NCI-H2171 treated with DMSO at 0.1 percent for 48 hours (cell line): Measurements from ENCODE around the gene HECW1.
"Not testable (repeated sequence)": the region's sequence is repeated elsewhere in the genome, so short reads cannot be mapped to it uniquely, and the experiment has no call there.

ENCODE experiments used
- DNase-seq: peaks from one replicate; lab custom pipeline; 2025; lab: John Stamatoyannopoulos, UW

Gene HECW1

DNA sequence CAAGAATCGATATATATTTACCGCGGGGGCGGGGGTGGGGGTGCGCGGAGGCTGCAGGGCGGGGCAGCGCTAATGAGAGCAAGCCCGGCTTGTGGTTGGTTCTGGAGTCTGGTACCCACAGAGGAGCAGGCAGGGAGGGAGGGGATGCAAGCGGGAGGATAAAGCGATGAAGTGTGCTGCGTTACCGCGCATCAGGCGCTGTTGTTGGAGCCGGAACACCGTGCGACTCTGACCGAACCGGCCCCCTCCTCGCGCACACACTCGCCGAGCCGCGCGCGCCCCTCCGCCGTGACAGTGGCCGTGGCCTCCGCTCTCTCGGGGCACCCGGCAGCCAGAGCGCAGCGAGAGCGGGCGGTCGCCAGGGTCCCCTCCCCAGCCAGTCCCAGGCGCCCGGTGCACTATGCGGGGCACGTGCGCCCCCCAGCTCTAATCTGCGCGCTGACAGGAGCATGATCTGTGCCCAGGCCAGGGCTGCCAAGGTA, at the start of gene HECW1:
Gene HECW1, plus strand, starts transcription at position 189 of the 482 bp plus-strand sequence. CDS start 131,259 bp downstream, outside the sequence.
- no peak for DNase-seq

DNA sequence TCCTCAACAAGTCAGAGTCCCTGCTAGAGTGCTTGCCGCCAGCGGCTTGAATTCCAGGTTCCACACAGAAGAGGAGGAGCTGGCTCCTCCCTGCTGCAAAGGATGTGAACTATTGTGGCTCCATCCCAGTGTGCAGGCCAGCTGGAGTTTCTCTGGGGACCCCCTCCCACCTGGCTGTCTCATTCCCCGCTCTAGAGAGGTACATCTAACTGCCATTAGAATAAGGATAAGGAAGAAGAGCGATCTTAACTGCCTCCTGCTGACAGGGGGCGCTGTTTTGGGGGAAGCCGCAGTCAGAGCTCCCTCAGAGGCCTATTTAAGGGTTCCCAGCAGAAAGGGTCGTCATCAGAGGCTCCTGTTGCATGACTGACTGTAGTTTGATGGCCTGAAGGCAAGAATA, 40.8 kb upstream of the HECW1 start:
- DNase-seq = no peak

DNA sequence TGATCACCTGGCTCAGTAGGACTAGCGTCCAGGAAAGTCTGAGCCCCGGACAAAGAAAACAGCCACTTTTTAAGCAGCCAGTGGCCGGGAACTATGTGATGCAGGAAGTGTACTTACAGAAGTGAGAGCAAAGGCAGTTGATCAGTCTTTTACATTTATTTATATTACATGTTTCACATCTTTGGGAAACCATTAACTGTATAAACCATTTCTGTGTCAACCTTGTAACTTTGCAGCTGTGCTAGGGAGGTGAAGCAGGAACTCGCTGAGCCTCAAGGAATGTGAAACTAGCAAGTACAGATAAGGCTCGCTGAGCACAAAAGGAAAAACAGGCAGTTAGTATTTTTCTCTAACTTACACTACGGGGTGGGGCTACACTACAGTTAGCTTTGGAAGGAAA, 39.9 kb upstream of the HECW1 start:
- DNase-seq = no peak

- not testable (repeated sequence) for DNase-seq
These were observed 38.6 kb upstream of the HECW1 start for GRCh38 chr7:43073811-43074210.

- no peak for DNase-seq
These were observed 36.2 kb upstream of the HECW1 start for GRCh38 chr7:43076189-43076605.

DNA sequence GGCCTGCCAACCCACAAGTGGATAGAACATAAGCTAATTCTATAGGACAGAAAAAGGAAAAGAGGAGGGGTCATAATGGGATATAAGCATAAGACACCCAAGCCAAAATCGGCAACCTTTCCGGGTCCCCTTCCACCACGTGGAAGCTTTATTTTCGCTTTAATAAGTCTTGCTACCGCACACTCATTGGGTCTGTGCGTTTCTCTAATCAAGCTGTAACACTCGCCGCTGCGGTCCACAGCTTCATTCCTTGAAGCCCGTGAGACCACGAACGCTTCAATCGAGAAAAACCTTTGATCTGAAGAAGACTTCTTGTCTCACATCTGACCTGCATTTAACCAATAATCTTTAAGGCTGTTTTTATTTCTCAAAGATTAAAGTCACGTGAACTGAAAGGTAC, 35.8 kb upstream of the HECW1 start:
- DNase-seq = no peak

- no peak for DNase-seq
These were observed 35.2 kb upstream of the HECW1 start for GRCh38 chr7:43077285-43077684.

DNA sequence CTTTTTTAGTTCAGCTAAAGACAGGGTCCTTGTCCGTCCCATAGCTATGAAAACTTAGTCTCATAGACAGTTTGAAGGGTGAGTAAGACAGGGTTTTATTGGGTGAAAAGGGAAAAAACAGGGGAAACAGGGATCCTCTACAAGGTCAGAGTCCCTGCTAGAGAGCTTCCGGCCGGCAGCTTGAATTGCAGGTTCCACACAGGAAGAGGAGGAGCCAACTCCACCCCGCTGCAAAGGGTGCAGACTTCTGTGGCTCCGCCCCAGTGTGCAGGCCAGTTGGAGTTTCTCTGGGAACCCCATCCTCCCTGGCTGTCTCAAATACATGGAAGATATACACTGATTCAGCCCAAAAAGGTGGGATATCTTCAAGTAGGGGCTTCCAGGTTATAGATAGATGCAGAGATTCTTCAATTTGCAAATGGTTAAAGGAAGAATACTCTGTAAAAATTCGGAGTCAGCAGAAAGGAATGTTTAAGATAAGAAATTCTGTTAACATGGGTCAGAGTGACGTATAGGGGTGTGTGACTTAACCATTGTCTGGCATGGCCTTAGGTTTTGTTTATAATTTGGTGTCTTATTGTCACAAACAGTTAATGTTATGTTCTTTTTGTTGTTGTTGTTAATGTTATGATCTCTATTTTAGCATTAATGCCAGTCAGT, 34.6 kb upstream of the HECW1 start:
- peak; percentile 15 for DNase-seq

DNA sequence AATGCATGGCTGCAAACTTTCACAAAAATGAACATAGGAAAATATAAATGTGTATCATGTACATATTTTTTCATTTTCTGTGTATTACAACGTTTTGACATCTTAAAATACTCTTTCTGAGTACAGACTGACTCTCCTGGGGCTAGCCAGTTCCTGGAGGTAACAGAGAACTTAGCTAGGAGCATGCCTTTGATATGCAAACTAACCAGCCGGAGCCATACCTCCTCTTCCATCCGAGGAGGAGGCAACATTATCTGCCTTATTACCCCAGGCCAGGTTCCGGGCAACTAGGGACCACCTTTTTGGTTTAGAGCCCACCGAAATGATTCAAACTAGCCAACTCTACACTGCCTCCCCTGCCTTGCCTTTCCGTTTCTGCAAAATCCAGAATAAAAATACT, 33.7 kb upstream of the HECW1 start:
- DNase-seq = no peak

GRCh38 chr7:43081603-43082002, 30.8 kb upstream of the HECW1 start:
- no peak for DNase-seq

GRCh38 chr7:43083106-43083505, 29.3 kb upstream of the HECW1 start:
- no peak for DNase-seq

DNA sequence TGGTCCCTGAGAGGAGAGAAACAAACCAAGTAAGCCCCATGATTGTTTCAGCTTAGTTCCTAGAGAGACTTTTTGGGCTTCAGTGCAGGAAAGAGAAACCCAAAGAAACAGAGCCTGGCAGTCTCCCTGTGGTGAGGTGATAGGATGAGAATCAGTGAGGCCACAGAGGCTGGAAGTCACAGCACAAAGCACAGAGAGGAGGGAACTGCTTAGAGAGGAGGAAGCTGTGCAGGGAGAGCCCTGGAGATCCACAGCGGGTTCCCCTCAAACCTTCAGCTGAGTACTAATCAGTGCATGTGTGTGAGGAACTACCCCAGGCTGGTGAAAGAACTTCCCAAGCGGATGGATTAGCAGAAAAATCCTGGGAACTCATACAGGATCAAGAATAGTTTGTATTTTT, 27.4 kb upstream of the HECW1 start:
- DNase-seq = no peak

GRCh38 chr7:43085992-43086391, 26.5 kb upstream of the HECW1 start:
- DNase-seq = no peak

GRCh38 chr7:43092819-43093218, 19.6 kb upstream of the HECW1 start:
- DNase-seq = no peak

- DNase-seq = no peak
These were observed 15.6 kb upstream of the HECW1 start for GRCh38 chr7:43096875-43097274.

DNA sequence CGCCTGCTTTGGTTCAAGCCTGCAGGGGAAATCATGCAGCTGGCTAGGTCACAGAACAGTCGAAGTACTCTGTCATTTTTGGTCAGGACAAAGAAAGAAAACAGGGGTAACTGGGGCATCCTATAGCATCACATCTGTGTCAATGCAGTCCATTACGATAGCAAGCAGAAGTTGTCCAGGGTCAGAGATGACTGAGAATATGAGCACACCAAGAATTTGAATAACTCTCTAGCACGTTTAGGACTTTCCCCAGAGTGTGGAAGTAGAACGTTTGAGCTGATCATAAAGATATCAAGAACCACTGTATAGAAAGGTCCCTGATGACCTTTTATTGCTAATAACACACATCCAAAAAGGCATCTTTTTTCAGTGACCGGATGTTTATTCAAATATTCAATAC, 12.7 kb upstream of the HECW1 start:
- DNase-seq = no peak

- DNase-seq = no peak
These were observed 7.5 kb upstream of the HECW1 start for GRCh38 chr7:43104874-43105520.

DNA sequence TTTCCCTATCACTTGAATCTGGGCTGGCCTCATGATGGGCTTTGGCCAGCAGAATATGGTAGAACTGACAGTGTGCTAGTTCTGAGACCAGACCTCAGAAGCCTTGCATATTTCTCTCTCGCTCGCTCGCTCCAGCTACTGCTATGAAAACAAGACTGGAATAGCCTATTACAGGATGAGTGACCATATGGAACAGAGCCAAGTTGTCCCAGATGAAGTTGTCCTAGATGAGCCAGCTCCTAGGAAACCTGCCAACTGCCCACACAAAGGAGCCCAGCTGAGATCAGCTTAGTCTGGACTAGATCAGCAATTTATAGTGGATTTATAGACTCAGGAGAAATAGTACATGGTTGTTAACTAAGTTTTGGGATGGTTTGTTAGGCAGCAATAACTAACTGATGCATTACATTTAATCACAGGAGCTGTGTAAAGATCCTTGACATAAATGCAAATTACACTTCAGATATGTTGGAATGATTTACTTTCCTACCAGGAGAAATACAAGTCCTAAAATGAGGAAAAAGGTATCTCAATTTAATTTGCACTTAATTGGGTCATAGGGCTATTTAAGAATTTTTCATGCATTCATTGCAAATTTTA, 6.8 kb upstream of the HECW1 start:
- DNase-seq = no peak

DNA sequence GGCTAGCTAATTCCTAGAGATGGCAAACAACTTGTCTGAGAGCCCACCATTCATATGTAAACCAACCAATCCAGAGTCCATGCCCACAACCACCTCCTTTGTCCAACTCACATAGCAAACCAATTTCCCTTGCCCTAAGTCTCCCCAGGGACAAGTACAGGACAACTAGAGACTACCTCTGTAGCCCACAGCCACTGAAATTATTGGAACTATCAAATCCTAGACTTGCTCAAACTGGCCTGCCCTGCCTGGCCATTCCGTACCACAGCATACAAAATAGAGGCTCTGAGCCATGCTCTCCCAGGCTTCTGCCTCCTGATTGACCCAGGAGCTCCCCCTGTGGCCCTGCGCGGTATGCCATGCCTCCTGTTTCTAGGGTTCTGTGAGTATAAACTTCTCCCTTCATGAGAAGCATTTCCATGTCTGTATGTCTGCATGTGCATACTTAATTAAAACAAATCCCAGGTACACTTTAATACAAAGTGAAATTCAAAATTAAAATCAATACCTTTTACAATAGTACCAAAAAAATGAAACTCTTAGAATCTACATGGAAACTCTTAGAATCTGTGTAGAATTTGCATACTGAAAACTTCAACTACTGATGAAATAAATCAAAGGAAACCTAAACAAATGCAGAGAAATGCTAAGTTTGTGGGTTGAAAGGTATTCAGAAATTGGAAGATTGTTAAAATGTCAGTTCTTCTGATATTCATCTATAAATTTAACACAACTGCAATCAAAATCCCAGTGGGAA, 4.0 kb upstream of the HECW1 start:
- DNase-seq = peak; percentile 29

GRCh38 chr7:43110791-43111535, 1.5 kb upstream of the HECW1 start:
- no peak for DNase-seq

- no peak for DNase-seq
These were observed 603 bp upstream of the HECW1 start for GRCh38 chr7:43111630-43112458.
